ENCODE results near the gene FAM131A.

Gene FAM131A

DNA sequence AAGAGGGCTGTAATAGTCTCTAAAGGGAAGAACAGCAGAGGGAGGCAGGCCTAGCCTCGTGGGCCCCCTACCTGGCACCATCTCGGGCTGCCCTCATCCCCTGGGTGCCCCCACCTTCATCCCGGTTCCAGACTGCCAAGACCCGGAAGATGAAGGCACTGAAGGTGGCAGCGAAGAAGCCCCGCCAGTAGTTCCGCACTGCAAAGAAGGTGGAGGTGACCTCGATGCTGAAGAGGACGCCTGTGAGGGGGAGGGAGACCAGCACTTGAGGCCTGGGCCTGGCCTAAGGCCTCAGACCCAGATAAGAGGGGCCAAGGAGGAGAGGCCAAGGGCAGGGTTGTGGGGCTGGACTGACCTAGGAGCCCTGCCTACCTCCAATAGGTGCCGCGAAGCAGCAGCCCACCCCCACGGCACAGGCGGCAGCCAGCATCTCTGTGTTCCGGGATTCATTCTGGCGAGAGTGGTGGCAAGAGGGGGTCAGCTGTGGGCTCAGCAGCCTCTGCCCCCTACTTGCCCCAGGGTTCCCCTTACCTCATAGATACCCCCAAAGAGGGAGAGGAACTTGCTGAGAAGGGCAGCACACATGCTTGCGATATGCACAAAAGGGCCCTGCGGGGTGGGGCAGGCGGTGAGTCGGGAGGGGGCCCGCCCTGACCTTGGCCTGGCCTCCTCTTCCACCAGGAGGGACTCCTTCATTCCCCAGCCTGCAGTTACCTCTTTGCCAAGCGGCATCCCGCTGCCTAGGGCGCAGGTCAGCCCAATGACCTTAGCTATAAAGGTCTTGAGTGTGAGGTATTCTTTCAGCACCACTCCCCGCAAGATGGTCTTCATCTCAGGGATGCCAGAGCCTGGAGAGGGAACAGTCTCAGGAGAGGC is 20.1 kb downstream of the FAM131A start:
- DNase-seq (ENCODE audit: low read depth) = no peak

DNA sequence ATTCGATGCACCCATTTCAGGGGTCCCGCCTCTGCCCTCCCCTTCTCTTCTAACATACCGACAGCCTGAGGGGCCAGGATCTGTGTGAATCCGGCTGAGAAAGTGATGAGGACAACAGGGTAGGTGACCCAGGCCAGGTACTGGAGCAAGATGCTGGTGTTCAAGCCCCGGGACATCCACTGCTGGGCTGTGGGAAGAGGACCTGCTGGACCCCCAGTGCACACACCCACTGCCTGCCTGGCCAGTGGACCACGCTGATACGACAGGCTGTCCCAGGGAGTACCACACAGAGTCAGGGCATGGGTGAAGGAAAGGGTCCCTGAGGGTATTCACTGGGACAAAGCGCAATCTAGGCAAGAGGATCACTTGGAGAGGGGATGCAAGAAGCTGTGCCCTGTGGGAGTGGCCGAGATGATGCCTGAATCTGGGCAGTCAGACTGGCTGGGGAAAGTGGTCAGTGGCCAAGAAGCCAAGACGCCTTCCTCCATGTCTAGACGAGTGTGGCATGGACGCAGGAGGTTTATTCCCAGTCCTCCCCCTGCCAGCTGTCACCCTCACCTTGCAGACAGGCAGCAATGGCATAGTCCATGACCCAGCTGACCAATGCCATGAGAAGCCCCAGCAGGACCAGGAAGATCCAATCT is 20.8 kb downstream of the FAM131A start:
- DNase-seq (ENCODE audit: low read depth) = no peak

DNA sequence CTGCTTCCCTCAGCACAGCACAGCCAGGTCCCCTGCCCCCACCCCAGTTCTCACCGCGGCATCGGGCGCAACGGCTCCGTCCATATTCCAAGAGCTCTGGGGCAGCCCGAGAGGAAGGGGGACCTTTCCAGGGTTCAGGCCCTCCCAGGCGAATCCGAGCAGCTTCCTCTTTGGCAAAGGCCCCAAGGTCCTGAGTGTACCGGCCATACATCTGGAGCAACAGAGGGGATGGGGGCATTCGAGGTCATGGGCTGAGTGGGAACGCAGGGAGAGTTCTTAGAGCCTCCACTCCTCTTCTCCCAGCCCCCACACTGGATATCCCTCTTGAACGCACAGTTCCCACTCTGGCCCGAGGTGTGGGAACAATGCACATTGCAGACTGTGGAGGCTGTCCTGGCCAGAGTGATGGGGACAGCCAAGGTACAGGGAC is 21.5 kb downstream of the FAM131A start:
- DNase-seq (ENCODE audit: low read depth) = no peak

DNA sequence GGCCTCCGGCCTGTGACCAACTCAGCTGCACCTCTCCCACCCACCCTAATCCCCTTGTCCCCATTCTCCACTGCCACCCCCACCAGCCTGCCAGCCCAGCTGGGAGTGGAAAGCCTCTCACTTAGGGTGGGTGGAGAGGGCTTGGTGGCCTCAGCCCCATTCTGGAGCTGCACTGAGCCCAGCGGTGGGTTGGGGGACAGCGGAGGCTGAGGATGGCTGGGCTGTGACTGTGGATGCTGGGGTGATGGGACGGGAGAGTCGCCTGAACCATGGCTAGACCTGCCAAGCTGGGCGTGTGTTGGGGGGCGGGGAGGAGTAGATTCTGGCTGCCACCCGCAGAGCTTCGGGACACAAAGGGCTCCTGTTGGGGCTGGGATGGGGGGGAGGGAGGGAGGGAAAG is 22.2 kb downstream of the FAM131A start:
- DNase-seq (ENCODE audit: low read depth) = no peak

DNA sequence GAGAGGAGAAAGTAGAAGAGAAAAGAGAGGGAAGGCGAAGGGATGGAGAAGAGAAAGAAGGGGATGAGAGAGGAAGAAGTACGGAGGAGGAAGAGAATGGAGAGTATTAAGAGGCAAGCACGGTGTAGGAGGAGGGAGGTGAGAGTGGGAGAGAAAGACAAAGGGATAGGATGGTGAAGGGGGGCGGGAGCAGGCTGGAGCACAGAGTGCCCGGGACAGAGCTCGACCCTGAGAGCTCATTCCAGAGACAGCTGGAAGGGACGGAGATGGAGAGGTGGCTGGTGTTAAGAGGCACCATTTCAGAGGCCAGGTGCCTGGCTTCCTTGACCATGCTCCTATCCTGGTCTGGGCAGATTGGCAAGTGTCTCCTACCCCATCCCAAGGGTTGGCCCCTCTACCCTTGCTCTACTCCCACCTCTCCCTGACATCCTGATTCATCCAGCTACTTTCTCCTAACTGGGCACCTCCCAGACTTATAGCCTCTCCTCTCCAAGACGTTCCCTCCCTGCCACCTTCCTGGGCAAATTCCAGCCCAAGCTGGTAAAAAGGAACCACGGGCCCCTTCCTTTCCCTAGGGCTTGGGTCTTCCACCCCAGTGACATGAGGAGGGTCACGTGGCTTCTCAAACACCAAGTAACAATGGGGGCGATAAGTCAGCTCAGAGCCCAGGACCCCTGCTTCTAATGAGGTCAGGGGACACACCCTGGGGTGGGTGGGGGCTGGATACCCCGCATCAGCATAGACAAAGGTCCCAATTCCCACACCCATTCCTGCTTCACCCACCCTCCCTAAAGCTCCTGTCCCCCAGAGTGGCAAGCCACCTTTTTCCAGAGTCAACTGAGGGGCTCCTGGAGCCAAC is 22.9 kb downstream of the FAM131A start:
- no peak for DNase-seq (ENCODE audit: low read depth)

DNA sequence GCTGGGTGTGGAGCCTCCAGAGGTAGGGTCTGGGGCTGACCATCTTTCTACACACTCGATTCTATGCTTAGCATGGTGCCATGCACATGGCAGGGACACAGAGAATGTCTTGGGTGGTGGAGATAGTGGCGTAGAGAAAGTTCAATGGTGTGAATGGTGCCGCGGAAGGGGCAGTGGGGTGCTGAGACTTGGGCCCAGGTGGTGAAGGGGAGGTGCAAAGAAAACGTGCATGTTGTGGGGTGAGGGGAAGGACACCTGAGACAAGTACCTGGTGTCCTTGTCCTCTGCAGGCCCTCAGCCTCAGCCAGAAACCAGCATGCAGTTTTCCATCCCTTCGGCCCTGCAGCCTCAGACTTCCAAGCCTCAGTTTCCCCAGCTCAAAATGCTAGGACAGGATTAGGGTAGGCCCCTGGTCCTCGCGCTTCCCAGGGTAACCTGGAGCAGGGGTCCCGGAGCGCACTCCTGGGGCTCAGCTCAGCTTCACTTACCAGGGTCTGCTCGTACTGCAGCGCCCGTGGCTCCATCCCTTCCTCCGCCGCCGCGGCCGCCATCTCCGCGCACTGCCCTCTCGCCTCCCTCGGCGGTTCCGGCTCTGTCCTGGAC is 23.6 kb downstream of the FAM131A start:
- no peak for DNase-seq (ENCODE audit: low read depth)

DNA sequence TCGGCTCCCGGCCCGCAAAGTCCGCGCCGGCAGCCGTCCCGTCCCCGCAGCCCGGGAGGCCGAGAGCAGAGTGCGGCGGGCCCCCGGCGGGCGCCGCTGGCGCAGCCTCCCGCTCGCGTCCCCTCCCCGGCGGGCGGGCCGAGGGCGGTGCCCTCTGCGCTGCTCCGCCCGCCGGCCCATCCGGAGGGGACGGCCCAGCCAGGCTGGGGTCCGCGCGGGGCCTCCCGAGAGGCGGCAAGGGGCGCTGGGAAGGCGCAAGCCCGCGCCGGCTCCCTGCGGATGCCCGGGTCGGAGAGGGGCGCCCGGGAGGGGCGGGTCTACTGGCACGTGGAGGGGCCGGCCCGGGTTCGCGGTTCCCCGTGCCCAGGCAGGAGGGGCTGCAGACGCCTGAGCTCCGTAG is 24.1 kb downstream of the FAM131A start, which contains the start of the genes CLCN2 and POLR2H:
CLCN2 (minus strand) TSS at position 74 of the 400 bp plus-strand sequence. CDS start 126 bp downstream, outside the sequence.
POLR2H (plus strand) TSS at position 179 of the 400 bp plus-strand sequence. CDS start 1,783 bp downstream, outside the sequence.
- peak; percentile 25 for DNase-seq (ENCODE audit: low read depth)

DNA sequence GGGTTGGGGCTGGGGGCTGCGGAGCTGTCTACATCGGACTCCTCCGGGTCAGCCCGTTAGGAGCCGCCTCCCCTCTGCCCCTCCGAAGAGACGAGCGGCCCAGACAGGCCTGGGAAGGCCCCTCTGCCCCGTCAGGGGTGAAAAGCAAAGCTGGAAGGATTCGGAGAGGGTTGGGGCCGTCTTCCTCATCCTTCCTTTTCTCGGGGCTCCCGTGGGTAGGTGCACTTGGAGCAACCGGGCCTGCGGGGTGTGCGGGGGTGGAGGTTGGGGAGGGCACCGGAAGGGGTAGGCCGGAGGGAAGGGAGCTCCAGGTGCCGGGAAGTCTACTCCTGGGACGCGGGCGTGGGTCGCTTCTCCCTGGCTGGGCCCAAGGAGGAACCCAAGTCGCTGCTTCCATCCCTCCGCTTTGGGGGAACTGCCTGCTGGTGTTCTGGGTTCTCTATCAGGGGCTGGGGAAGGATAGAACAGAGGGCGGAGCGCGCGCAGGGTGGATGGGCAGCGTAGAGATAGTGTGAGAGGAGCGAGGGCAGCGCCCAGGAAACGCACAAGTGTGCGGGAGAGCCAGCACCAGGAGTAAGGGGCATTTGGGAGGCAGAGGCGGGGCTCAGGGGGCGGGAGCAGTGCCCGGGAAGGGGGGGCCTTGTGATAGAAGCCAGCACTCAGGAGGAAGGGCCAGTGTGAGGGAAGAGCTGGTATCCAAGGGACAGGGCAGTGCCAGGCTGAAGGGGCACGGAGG is 24.7 kb downstream of the FAM131A start:
- no peak for DNase-seq (ENCODE audit: low read depth)

DNA sequence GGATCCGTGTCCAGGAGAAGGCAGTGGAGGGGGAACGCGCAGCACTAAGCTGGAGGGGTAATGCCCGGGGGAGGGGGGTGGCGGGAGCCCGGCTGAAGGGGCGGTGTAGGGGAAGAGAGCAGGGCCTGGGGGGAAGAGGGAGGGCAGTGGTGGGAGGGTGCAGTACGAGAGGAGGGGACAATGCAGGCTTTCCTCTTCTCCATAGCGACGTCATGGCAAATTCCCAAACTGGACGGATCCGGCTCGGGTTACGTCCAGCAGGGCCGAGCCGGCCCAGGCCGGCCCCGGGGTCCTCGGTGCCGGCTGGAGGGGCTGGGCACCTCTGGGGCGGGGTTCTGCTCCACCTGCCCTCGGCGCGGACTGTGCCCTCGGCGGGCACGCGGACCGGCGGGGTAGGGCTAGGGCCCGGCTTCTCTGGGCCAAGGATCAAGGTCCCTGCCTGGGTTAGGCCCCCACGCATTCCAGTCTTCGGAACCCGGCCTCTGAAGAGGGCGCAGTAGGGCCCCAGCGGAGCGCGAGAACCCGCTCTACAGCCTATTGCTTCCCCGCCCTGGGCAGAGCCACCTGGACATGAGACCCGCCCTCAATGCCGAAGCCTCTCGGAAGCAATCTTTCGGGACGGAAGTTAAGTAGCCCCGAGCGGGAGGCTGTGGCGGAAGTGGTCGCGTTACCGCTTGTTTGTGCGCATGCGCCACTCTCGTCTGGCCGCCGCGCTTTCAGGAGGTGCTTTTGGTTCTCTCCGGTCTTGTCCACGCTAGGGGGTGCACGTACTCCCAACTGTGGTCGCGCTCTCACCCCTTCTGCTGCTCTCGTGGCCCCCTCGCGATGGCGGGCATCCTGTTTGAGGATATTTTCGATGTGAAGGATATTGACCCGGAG is 25.5 kb downstream of the FAM131A start:
- DNase-seq (ENCODE audit: low read depth) = peak; percentile 92

DNA sequence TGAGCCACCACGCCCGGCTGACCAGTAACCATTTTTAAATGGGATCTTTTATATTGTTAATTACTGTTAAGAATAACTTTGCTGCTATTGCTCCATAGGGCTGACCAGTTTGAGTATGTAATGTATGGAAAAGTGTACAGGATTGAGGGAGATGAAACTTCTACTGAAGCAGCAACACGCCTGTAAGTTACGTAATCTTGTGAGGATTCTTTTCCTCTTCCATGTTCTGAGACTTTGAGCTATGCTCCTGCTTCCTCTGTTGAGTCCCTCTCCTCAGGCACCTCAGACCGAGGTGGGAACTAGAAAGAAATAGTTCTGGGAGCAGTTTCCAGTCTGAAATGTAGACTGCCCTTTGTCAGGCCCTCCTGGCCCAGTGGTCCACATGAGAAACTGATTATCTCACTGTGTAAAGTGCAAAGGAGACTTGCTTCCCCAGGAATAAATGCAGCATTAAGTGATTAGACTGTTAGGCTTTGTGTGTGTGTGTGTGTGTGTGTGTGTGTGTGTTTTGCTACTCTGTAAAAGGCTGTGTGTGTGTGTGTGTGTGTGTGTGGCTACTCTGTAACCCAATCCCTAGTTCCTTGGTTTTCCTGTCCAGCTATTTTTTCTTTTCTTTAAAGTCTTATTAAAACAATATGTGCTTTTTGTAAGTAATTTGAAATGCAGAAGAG is 29.4 kb downstream of the FAM131A start:
- DNase-seq (ENCODE audit: low read depth) = no peak

DNA sequence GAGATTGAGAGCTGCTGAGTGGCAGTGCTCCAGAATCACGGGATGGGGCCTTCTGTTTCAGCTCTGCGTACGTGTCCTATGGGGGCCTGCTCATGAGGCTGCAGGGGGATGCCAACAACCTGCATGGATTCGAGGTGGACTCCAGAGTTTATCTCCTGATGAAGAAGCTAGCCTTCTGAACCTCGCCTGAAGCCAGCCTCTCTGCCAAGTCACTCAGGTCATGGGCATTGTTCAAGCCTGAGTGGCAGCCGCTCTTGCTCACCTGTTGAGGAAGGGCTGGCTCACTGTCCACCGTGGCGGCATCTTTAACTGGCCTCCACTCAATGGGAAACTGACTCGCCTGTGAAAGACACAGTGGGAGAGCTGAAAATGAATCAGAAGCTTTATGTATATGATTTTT is 30.7 kb downstream of the FAM131A start:
- no peak for DNase-seq (ENCODE audit: low read depth)

DNA sequence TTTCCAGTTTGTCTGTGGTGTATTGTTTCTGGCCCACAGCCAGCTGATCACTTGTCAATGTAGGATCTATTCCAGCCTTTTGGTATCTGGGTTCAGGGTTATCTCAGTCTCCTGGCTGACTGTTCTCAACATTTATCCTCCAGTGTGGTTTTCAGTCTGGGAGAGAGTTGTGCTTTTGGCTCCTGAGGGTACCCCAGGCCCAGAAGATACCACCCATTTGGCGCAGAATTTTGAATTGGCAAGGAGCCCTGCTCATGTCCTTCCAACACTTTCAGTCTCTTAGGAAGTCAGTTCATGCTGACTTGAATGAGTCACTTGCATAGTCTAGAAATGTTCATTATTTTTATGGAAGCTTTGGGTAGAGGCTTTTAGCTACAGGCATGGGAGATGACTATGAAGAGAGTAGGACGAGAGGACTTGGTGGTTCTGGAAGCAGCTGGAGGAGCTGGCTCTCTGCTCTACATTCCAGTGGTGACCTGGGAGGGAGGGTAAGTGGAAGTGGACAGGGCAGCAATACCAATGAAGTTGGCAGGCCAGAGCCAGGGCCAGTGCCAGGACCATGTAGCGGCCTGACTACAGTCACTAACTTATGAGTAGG is 31.3 kb downstream of the FAM131A start:
- DNase-seq (ENCODE audit: low read depth) = no peak

DNA sequence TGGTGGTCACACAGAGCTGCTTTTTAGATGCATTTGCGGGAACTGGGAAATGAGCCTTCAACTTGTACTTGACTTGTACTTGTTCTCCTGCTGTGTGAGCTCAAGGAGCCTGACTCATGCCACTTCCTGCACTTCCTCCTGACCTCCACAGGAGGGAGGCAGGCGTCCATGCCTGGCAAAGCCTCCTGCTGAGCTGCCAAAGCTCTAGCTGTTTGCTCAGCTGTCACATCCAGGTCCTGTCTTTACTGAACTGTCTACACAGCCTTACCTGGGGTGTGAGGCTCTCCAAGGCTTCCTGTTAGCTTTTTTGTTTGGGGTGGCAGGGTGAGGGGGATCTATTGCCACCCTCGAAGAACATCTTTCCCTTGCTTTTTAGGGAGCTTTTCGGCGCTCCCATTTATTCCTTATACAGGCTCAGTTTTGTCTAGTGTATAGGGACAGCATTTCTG is 34.2 kb downstream of the FAM131A start:
- DNase-seq (ENCODE audit: low read depth) = peak; percentile 39

DNA sequence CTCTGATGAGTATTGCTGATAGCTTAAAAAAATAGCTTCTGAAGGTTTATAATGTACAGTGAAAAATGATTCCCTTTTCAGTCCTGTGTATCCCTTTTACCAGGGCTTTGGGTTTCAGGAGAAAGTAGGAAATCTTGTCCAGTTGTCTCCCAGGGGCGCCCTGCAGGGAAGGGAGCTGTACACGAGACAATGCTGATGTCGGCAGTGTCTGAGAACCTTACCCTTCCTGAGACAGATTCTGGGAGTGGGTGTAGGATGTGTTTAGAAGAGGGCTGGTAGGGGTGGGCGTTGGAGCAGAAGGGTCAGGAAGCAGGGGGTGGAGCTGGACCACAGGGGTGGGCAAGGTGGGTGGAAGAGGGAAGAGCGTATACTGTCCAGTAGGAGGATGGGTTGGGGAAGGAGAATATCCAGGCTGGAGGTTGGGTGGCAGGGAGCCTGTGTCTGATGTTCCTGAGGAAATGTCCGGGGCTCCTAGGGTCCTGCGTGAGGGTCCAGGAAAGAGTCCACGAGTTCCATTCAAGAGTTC is 35.0 kb downstream of the FAM131A start:
- no peak for DNase-seq (ENCODE audit: low read depth)

DNA sequence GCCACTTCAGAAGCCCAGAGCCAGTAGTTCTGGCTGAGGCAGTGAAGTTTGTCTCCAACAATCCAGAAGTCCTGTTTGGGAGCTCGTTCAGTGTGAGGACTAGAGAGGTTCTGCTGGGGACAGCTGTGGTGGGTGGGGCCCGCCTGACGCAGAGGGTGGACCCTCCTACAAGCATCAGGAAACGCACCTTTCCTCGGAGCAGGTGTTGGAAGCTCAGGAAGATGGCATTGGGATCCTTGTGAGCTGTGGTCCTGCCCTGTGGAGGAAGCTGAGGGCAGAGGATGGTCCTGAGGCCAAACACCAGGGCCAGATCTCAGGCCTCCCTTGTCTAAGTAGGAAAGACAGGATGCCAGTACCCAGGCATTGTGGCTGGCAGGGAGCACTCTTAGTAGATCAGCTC is 35.5 kb downstream of the FAM131A start:
- no peak for DNase-seq (ENCODE audit: low read depth)

DNA sequence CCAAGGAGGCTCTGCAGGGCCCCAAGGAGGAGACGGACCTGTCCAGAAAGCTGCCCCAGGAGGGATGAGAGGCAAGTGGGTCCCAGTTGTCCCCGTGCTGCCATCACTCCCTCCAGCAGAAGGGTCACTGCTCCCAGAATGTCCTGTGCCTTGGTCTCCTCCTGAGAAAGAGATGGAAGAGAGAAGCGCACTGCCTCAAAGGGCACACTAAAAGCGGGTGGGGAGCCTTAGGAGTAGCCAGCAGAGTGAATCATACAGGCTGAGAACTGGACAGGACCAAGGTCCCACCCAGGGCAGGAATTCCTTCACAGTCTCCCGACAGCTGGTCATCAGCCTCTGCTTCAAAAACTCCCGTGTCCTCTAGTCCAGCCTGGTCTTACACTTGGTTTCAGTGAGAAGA is 36.0 kb downstream of the FAM131A start:
- DNase-seq (ENCODE audit: low read depth) = no peak

DNA sequence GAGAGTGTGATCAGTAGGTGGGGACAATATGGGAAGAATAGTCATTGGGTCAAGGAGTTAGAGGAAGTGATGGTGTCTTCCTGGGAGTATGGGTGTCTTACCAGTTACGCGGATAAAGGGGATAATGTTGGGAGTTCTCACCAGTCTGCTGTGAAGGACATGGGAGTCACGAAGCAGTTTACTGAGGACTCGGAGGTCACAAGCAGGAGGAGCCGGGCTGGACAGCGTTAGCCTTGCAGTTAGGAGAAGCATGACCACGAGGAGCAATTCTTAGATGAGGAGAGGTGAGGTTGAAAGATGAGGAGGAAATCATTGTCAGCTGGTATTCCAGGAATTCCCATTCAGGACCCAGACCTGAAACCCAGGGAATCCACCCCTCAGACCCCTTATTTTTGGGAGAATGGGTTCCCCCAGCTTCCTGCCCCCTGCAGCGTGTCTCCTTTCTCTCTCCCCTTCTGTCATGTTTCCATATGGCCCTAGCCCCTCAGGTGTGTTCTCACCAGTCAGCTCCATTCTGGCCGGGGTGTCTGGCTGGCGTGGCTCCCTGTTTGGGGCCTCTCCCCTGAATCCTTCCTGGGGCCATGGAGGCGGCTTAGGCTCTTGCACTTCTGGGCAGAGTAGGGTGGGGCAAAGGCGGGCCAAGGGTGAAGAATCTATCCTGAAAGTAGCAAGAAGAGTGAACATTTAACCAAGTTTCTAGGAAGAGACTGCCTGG is 38.5 kb downstream of the FAM131A start:
- DNase-seq (ENCODE audit: low read depth) = no peak

DNA sequence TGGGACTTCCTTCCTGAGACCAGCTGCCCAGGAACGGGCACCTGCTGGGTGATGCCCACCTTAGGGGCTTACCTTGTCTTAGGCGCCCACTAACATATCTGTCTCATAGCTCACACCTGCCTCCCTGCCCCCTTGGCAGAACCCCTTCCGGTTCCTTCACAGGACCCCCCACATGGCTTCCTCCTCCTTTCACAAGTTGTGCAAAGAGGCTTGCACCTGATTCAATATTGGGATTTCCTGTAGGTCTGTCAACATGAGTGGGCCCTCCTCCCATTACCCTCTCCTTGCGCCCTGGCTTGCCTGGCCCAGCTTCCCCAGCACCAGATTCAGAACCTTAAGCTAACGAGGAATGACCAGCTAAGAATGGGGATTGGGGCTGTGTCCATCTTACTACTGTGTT is 40.0 kb downstream of the FAM131A start:
- DNase-seq (ENCODE audit: low read depth) = no peak

Measured in activated T-helper 9 cell treated with anti-CD3 and anti-CD28 coated beads, Interleukin-2, amount 50 U/mL, for 16 hours (primary cell).